Tibial nerve (tissue), 3 donors: ENCODE results near the gene TUBGCP6.

Source experiments
- POLR2A ChIP-seq, 2 donors: fragments of 450-650 bp; IDR thresholded peaks; one replicate each; pipeline ENCODE4 v1.6.1; 2017; ENCODE audit warnings: antibody characterized with exemption in 2 of 2, mild to moderate bottlenecking in 2 of 2, moderate library complexity in 2 of 2
- TF ChIP-seq, protein P1 (sequence below), 5 experiments: fragments of 200-600 bp in 3 of 5; fragments of 450-650 bp in 2 of 5; sonication (generic) in 3 of 5; IDR thresholded peaks; one replicate each; pipeline ENCODE4 v1.5.1; 2016 to 2019; ENCODE audit warnings: antibody characterized with exemption in 5 of 5, mild to moderate bottlenecking in 3 of 5, moderate library complexity in 2 of 5

DNA sequence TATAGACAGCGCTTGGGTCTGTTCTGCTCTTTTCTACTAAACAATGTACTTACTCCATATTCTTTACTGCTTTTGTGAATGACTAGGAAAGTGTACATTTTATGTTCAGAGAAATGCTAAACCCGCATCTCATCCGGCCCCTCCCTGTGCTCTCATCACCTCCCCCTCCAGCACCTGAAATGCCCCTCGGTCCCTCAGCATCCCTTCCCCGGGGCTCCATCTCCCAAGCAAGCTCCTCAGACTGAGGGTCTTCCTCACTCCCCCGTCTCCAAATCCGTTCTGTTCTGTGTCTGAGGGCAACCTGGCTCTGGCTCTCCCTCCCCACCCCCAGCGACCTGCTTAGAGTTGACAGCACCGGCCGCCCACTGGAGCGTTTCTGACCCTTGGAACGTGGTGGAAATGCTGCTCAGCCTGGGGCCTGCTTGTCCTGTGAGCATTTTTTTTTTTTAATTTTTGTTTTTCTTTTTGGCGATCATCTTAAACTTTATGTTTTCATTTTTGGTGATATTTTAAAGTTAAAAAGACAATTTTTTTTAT, 42.6 kb downstream of the TUBGCP6 start:
- TF ChIP-seq, protein P1, sequence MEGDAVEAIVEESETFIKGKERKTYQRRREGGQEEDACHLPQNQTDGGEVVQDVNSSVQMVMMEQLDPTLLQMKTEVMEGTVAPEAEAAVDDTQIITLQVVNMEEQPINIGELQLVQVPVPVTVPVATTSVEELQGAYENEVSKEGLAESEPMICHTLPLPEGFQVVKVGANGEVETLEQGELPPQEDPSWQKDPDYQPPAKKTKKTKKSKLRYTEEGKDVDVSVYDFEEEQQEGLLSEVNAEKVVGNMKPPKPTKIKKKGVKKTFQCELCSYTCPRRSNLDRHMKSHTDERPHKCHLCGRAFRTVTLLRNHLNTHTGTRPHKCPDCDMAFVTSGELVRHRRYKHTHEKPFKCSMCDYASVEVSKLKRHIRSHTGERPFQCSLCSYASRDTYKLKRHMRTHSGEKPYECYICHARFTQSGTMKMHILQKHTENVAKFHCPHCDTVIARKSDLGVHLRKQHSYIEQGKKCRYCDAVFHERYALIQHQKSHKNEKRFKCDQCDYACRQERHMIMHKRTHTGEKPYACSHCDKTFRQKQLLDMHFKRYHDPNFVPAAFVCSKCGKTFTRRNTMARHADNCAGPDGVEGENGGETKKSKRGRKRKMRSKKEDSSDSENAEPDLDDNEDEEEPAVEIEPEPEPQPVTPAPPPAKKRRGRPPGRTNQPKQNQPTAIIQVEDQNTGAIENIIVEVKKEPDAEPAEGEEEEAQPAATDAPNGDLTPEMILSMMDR (IDR thresholded peaks at IDR 0.05): no peak
- no peak for TF ChIP-seq POLR2A (IDR thresholded peaks at IDR 0.05)
